ENCODE measurements around the gene FNDC11. TPM values are rescaled to one million over a fixed set of nuclear protein-coding genes. Genes with fewer than 3 reads are reported as not detected.

The FNDC11 gene
- total RNA-seq, 1 donor, result 0.45 TPM

DNA sequence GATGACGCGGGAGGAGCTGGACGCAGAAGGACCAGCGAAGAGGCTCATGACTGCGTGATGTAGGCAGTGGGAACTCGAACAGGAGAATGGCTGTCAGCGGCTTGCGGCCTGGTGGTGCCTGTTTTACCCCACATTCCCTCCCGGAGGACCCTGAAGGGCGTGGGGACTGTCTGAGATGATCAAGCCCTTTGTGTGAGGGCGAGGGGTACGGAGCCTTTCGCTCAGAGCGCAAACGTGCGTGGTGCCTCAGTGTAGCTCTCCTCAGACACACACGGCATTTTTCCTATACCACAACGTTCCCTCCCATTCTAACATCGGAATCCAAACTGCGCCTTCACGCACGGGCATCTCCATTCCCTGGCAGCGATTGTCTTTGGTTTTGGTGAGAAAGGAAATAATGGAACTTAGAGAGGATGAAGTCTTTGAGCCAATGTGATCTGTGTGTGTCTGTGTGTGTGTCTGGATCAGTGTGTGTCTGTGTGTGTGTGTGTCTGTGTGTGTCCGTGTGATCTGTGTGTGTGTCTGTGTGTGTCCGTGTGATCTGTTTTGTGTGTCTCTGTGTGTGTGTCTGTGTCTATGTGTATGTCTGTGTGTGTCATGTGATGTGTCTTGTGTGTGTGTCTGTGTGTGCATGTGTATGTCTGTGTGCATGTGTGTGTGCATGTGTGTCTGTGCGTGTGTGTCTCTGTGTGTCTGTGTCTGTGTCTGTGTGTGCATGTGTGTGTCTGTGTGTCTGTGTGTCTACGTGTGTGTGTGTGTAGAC is 22.1 kb upstream of the FNDC11 start:
- no peak overlapping the region for H3K4me3 ChIP-seq (ENCODE audit: low read depth, low read length)
- TF ChIP-seq, protein P1, sequence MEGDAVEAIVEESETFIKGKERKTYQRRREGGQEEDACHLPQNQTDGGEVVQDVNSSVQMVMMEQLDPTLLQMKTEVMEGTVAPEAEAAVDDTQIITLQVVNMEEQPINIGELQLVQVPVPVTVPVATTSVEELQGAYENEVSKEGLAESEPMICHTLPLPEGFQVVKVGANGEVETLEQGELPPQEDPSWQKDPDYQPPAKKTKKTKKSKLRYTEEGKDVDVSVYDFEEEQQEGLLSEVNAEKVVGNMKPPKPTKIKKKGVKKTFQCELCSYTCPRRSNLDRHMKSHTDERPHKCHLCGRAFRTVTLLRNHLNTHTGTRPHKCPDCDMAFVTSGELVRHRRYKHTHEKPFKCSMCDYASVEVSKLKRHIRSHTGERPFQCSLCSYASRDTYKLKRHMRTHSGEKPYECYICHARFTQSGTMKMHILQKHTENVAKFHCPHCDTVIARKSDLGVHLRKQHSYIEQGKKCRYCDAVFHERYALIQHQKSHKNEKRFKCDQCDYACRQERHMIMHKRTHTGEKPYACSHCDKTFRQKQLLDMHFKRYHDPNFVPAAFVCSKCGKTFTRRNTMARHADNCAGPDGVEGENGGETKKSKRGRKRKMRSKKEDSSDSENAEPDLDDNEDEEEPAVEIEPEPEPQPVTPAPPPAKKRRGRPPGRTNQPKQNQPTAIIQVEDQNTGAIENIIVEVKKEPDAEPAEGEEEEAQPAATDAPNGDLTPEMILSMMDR (IDR thresholded peaks at IDR 0.05; ENCODE audit: insufficient read depth, low read length), result no peak
- no peak for DNase-seq (ENCODE audit: low read depth)

DNA sequence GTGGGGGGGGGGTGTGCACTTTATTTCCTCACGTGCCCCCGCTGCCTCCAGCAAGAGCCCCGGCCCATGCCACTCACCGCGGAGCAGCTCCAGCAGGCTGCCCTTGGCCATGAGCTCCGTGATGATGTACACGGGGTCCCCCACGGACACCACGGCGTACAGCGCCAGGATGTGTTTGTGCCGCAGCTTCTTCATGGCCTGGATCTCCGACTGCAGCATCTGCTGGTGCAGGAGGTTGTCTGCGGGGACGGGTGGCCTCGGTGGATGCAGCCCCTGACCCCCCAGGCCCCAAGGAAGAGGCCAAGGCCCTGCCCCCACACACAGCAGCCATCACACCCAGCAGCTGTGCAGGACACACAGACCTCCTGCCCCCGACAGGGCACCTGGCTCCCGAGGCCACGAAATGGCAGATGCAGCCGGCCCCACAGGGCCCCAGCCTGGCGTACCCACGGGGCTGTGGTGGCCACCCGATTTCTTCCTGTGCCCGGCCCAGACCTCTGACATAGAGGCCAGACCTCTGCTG is 21.4 kb upstream of the FNDC11 start:
- H3K4me3 ChIP-seq (ENCODE audit: low read depth, low read length), result no peak overlapping the region
- no peak for DNase-seq (ENCODE audit: low read depth)
- TF ChIP-seq, protein P1 (IDR thresholded peaks at IDR 0.05; ENCODE audit: insufficient read depth, low read length), result no peak

DNA sequence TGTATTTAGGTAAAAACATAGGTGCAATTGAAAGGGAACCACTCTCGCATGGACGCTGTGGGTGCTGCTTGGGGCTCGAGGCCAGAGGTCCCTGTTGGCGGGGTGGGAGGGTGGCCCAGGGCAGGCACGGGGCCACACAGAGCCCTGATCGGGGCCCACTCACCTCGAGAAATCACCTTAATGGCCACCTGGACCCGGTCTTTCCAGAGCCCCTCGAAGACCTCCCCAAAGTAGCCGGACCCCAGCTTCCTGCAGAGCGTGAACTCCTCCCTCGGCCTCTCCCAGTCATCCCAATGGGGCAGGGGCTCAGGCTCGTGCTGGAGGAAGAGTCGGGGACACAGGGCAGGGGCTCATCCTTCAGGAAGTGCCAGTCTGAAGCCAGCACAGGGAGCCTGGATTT is 20.6 kb upstream of the FNDC11 start:
- DNase-seq (ENCODE audit: low read depth), result no peak
- H3K4me3 ChIP-seq (ENCODE audit: low read depth, low read length), result no peak overlapping the region
- TF ChIP-seq, protein P1 (IDR thresholded peaks at IDR 0.05; ENCODE audit: insufficient read depth, low read length), result no peak

- TF ChIP-seq, protein P1 (IDR thresholded peaks at IDR 0.05; ENCODE audit: insufficient read depth, low read length), result no peak
- no peak overlapping the region for H3K4me3 ChIP-seq (ENCODE audit: low read depth, low read length)
- DNase-seq (ENCODE audit: low read depth), result no peak
These were observed 20.0 kb upstream of the FNDC11 start for GRCh38 chr20:63533871-63534393.

GRCh38 chr20:63534427-63534830 is 19.5 kb upstream of the FNDC11 start:
- no peak overlapping the region for H3K4me3 ChIP-seq (ENCODE audit: low read depth, low read length)
- TF ChIP-seq, protein P1 (IDR thresholded peaks at IDR 0.05; ENCODE audit: insufficient read depth, low read length), result no peak
- no peak for DNase-seq (ENCODE audit: low read depth)

- peak; percentile 15 for DNase-seq (ENCODE audit: low read depth)
- TF ChIP-seq, protein P1 (IDR thresholded peaks at IDR 0.05; ENCODE audit: insufficient read depth, low read length), result no peak
- H3K4me3 ChIP-seq (ENCODE audit: low read depth, low read length), result no peak overlapping the region
These were observed 18.9 kb upstream of the FNDC11 start for GRCh38 chr20:63534831-63535651.

All from fibroblast of the aortic adventitia (primary cell).